Mesendoderm (in vitro differentiated cells): ENCODE data around the gene PCSK1N.
A peak's percentile ranks its signal among the peaks of the same experiment; 100 is the strongest.

ENCODE experiments used
- DNase-seq: peaks from one replicate; pipeline ENCODE4 v3.0.0; 2013
- H2AK5ac ChIP-seq: 2 replicates; pipeline ENCODE4 v1.6.1; 2013; ENCODE audit warnings: low read length, inconsistent platforms
- H2BK120ac ChIP-seq: 2 replicates; pipeline ENCODE4 v1.6.1; 2013; ENCODE audit warnings: low read depth, mild to moderate bottlenecking, low read length, moderate library complexity, mixed read lengths
- H2BK15ac ChIP-seq: replicated peaks from 2 replicates; pipeline ENCODE4 v1.6.1; 2013; ENCODE audit warnings: low read depth, mild to moderate bottlenecking, moderate library complexity
- H2BK5ac ChIP-seq: 2 replicates; pipeline ENCODE4 v1.6.1; 2013; ENCODE audit warnings: low read length, inconsistent platforms
- H3K18ac ChIP-seq: 2 replicates; pipeline ENCODE4 v1.6.1; 2013; ENCODE audit warnings: mild to moderate bottlenecking, low read length, mixed read lengths
- H3K23ac ChIP-seq: one replicate; pipeline ENCODE4 v1.6.1; 2013; ENCODE audit warnings: low read length
- H3K27ac ChIP-seq: 2 replicates; pipeline ENCODE4 v1.5.1; 2013; ENCODE audit warnings: low read depth, mild to moderate bottlenecking, inconsistent platforms, low read length, moderate library complexity
- H3K27me3 ChIP-seq: 2 replicates; pipeline ENCODE4 v1.6.1; 2013; ENCODE audit warnings: low read length, control low read depth, mild to moderate bottlenecking, inconsistent platforms; ENCODE audit not compliant: insufficient read depth, poor library complexity
- H3K36me3 ChIP-seq: 2 replicates; pipeline ENCODE4 v1.6.1; 2013; ENCODE audit warnings: low read length, inconsistent platforms; ENCODE audit not compliant: control insufficient read depth, insufficient read depth
- H3K4ac ChIP-seq: one replicate; pipeline ENCODE4 v1.6.1; 2013; ENCODE audit warnings: low read depth, mild to moderate bottlenecking, low read length, moderate library complexity
- H3K4me1 ChIP-seq: 2 replicates; pipeline ENCODE4 v1.6.1; 2013; ENCODE audit warnings: low read depth, low read length, inconsistent platforms; ENCODE audit not compliant: control insufficient read depth
- H3K4me2 ChIP-seq: 2 replicates; pipeline ENCODE4 v1.6.1; 2013; ENCODE audit warnings: low read length
- H3K4me3 ChIP-seq: 2 replicates; pipeline ENCODE4 v1.5.1; 2013; ENCODE audit warnings: mild to moderate bottlenecking, low read length
- H3K56ac ChIP-seq: one replicate; pipeline ENCODE4 v1.6.1; 2013; ENCODE audit warnings: low read length
- H3K79me1 ChIP-seq: 2 replicates; pipeline ENCODE4 v1.6.1; 2013; ENCODE audit warnings: low read length, inconsistent platforms
- H3K79me2 ChIP-seq: 2 replicates; pipeline ENCODE4 v1.6.1; 2013; ENCODE audit warnings: mild to moderate bottlenecking, low read length; ENCODE audit not compliant: control insufficient read depth, insufficient read depth
- H3K9ac ChIP-seq: 2 replicates; pipeline ENCODE4 v1.6.1; 2013; ENCODE audit warnings: low read length, inconsistent platforms
- H4K5ac ChIP-seq: one replicate; pipeline ENCODE4 v1.6.1; 2013; ENCODE audit warnings: low read length
- H4K8ac ChIP-seq: one replicate; pipeline ENCODE4 v1.6.1; 2013; ENCODE audit warnings: low read depth, mild to moderate bottlenecking, control low read depth, low read length, moderate library complexity
- WGBS: extraction: QIAGEN DNeasy Blood & Tissue Kit; methylation state at CpG from one replicate; pipeline ENCODE4 v1.1.7; 2013; ENCODE audit warnings: low lambda C conversion rate, missing lambda C conversion rate; ENCODE audit not compliant: insufficient coverage; ENCODE audit errors: extremely low coverage; 5-methylcytosine and 5-hydroxymethylcytosine counted together

Gene PCSK1N

GRCh38 chrX:48798318-48798717, 37.1 kb downstream of the PCSK1N start:
- DNase-seq: no peak

DNA sequence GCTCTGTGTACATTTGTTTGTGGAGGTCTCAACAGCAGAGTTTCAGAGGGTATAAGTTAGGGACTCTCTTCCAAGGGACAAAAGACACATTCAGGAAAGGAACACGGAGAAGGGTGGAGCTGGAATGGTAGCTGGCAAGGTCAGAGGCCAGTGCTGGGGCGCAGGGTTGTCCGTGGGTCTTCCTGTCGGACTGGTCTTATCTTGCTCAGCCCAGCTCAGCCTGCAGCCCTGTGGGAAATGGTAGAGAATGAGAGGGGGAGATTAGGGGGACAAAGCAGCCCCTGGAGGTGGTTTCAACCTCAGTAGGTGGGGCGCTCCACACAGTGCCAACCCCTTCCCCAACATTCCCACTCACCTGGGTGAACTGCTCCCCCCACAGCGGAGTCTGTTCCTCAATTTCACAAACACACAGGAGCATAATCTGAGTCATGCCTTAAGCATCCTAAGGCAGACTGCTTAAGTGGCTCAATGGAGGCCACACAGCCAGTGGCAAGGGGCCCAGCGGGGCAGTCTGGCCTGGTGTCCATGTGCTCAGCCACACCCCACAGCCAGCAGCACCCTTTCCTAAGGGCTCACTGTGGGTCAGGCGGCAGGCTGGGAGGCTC, 40.4 kb downstream of the PCSK1N start:
- WGBS: no CpG with 5 or more reads among the region's 8 CpGs

More at GRCh38 chrX:48798318-48798717, 37.1 kb downstream of the PCSK1N start:
- Histone ChIP-seq H3K23ac (no peak overlapping the region), H4K8ac (no peak overlapping the region), H3K4ac (no peak overlapping the region), H3K4me2 (no peak overlapping the region), H3K18ac (no peak overlapping the region), H3K27me3 (no peaks in the 10 kb centered on the region), H2BK5ac (no peak overlapping the region), H3K9ac (no peak overlapping the region), H3K79me2 (no peaks in the 10 kb centered on the region), H2BK120ac (no peak overlapping the region), H3K56ac (no peak overlapping the region), H4K5ac (no peak overlapping the region), H2AK5ac (no peak overlapping the region), H3K27ac (no peak overlapping the region), H3K4me3 (no peak overlapping the region), H3K4me1 (no peaks in the 10 kb centered on the region), H2BK15ac (no peak overlapping the region), H3K36me3 (no peaks in the 10 kb centered on the region), H3K79me1 (no peaks in the 10 kb centered on the region)
- WGBS: no CpG with 5 or more reads among the region's 2 CpGs

DNA sequence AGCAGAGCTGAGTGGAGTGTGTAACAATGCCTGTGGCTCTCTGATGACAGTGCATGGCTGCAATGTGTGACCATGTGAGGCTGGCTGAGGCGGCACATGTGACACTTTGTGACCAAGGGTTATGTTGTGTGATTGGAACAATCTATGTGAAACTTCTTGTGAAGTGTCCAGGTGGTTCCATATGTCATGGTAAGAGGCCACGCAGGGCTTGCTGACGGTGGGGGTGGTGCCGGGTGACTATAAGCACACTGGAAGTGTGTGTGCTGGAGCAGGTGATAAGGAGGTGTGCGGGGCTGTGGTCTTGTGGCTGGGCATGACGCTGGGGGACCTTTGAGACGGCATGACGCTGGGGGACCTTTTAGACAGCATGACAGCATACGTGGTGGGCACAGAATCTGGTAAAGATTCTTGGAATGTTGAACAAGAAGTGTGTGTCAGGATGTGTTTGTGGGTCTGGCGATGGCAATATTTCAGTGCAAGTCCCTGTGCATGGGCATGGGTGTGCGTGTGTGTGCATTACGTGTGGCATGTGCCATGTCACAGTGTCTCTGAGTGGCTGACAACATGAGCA, 41.0 kb downstream of the PCSK1N start:
- no peaks in the 10 kb centered on the region for H3K36me3 ChIP-seq
- H3K4me1 ChIP-seq: no peaks in the 10 kb centered on the region
- H3K9ac ChIP-seq: no peak overlapping the region
- no peak overlapping the region for H2AK5ac ChIP-seq
- H3K27me3 ChIP-seq: no peaks in the 10 kb centered on the region
- no peaks in the 10 kb centered on the region for H3K79me1 ChIP-seq
- no peak overlapping the region for H2BK120ac ChIP-seq
- H2BK15ac ChIP-seq: no peak overlapping the region
- no CpG with 5 or more reads among the region's 12 CpGs for WGBS
- no peak for DNase-seq
- H4K8ac ChIP-seq: no peak overlapping the region
- no peak overlapping the region for H3K27ac ChIP-seq
- no peak overlapping the region for H3K23ac ChIP-seq
- H3K18ac ChIP-seq: no peak overlapping the region
- H3K4ac ChIP-seq: no peak overlapping the region
- no peaks in the 10 kb centered on the region for H3K79me2 ChIP-seq
- H2BK5ac ChIP-seq: no peak overlapping the region
- H3K4me3 ChIP-seq: no peak overlapping the region
- H4K5ac ChIP-seq: no peak overlapping the region
- no peak overlapping the region for H3K56ac ChIP-seq
- no peak overlapping the region for H3K4me2 ChIP-seq

More for the DNA sequence above, 40.4 kb downstream of the PCSK1N start:
- no peak overlapping the region for H3K4ac ChIP-seq
- no peak overlapping the region for H4K5ac ChIP-seq
- H2AK5ac ChIP-seq: no peak overlapping the region
- no peaks in the 10 kb centered on the region for H3K79me1 ChIP-seq
- H3K79me2 ChIP-seq: no peaks in the 10 kb centered on the region
- H3K4me1 ChIP-seq: no peaks in the 10 kb centered on the region
- H4K8ac ChIP-seq: no peak overlapping the region
- no peak overlapping the region for H3K27ac ChIP-seq
- no peak overlapping the region for H2BK5ac ChIP-seq
- H3K4me2 ChIP-seq: no peak overlapping the region
- H3K4me3 ChIP-seq: no peak overlapping the region
- H3K56ac ChIP-seq: no peak overlapping the region
- H3K23ac ChIP-seq: no peak overlapping the region
- no peak overlapping the region for H2BK15ac ChIP-seq
- H3K9ac ChIP-seq: no peak overlapping the region
- H2BK120ac ChIP-seq: no peak overlapping the region
- H3K27me3 ChIP-seq: no peaks in the 10 kb centered on the region
- no peak overlapping the region for H3K18ac ChIP-seq
- peak; percentile 41 for DNase-seq
- H3K36me3 ChIP-seq: no peaks in the 10 kb centered on the region

DNA sequence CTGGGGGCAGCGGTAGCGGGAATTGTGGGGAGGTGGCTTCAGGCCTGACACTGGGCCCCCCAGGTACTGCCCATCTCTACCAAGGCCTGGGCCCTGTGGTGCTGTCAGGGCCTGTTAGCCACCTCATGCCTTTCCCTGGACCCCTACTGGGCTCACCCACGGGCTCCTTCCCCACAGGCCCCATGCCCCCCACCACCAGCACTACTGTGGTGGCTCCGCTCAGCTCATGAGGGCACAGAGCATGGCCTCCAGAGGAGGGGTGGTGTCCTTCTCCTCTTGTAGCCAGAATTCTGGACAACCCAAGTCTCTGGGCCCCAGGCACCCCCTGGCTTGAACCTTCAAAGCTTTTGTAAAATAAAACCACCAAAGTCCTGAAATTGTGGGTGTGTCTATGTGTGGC, 41.5 kb downstream of the PCSK1N start:
- Histone ChIP-seq H2BK15ac (no peak overlapping the region), H3K23ac (no peak overlapping the region), H3K18ac (no peak overlapping the region), H3K4me1 (no peaks in the 10 kb centered on the region), H3K4me3 (no peak overlapping the region), H3K79me1 (no peaks in the 10 kb centered on the region), H3K4ac (no peak overlapping the region), H3K27ac (no peak overlapping the region), H2BK5ac (no peak overlapping the region), H3K27me3 (no peaks in the 10 kb centered on the region), H3K4me2 (no peak overlapping the region), H2BK120ac (no peak overlapping the region), H2AK5ac (no peak overlapping the region), H4K8ac (no peak overlapping the region), H3K79me2 (no peaks in the 10 kb centered on the region), H3K36me3 (no peaks in the 10 kb centered on the region), H4K5ac (no peak overlapping the region), H3K9ac (no peak overlapping the region), H3K56ac (no peak overlapping the region)
- no peak for DNase-seq
- no CpG with 5 or more reads among the region's 4 CpGs for WGBS

DNA sequence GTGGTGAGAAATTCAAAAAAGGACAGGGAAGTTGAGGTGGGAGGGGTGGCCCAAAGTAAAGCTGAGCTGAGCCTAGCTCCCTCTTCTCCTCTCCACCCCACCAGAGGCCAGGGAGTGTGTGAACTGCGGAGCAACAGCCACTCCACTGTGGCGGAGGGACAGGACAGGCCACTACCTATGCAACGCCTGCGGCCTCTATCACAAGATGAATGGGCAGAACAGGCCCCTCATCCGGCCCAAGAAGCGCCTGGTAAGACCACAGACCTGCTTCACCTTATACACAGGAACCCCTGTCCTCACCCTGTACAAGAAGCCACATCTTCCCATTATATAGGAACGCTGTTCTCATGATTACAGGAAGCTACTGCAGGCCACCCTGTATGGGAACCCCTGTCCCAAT, 43.2 kb downstream of the PCSK1N start:
- no peaks in the 10 kb centered on the region for H3K4me1 ChIP-seq
- H2BK5ac ChIP-seq: no peak overlapping the region
- no peaks in the 10 kb centered on the region for H3K27me3 ChIP-seq
- WGBS: no CpG with 5 or more reads among the region's 7 CpGs
- no peak overlapping the region for H2AK5ac ChIP-seq
- H3K23ac ChIP-seq: no peak overlapping the region
- no peak overlapping the region for H2BK120ac ChIP-seq
- no peak overlapping the region for H4K5ac ChIP-seq
- no peak for DNase-seq
- H3K79me2 ChIP-seq: no peaks in the 10 kb centered on the region
- no peak overlapping the region for H3K4me3 ChIP-seq
- no peak overlapping the region for H3K56ac ChIP-seq
- no peak overlapping the region for H3K27ac ChIP-seq
- no peak overlapping the region for H3K18ac ChIP-seq
- H3K4ac ChIP-seq: no peak overlapping the region
- no peak overlapping the region for H2BK15ac ChIP-seq
- no peaks in the 10 kb centered on the region for H3K79me1 ChIP-seq
- H3K4me2 ChIP-seq: no peak overlapping the region
- no peak overlapping the region for H3K9ac ChIP-seq
- H3K36me3 ChIP-seq: no peaks in the 10 kb centered on the region
- no peak overlapping the region for H4K8ac ChIP-seq
